Breast epithelium (tissue), 4 donors: ENCODE measurements around the gene HNRNPF. TPM values are rescaled to one million over a fixed set of nuclear protein-coding genes. Genes with fewer than 3 reads are reported as not detected.

ENCODE experiments used
- DNase-seq, 2 donors: peaks; one replicate each; pipeline ENCODE4 v3.0.0-alpha.2; 2019; ENCODE audit warnings: low spot score in 2 of 2
- H3K27ac ChIP-seq, 2 donors: fragments of 200-600 bp; sonication (generic) in 1 of 2; one replicate each; pipeline ENCODE4 v1.5.1; 2016 to 2019; ENCODE audit warnings: mild to moderate bottlenecking in 1 of 2
- H3K27me3 ChIP-seq, 2 donors: fragments of 200-600 bp; sonication (generic) in 1 of 2; one replicate each; pipeline versions ENCODE4 v1.5.1 to v1.6.0; 2017 to 2019; ENCODE audit warnings: control low read depth in 1 of 2, mild to moderate bottlenecking in 1 of 2
- H3K36me3 ChIP-seq: fragments of 200-600 bp; one replicate; pipeline ENCODE4 v1.5.1; 2019
- H3K4me1 ChIP-seq, 2 donors: fragments of 200-600 bp; sonication (generic); one replicate each; pipeline ENCODE4 v1.5.1; 2016 to 2019; ENCODE audit warnings: control low read depth in 1 of 2
- H3K4me3 ChIP-seq, 3 donors: fragments of 200-600 bp; sonication (generic); 1 replicate in 2 of 3; 2 replicates in 1 of 3; pipeline ENCODE4 v1.5.1; 2016 to 2019; ENCODE audit warnings: mild to moderate bottlenecking in 3 of 3, moderate library complexity in 2 of 3
- H3K9me3 ChIP-seq, 2 donors: fragments of 200-600 bp; sonication (generic) in 1 of 2; one replicate each; pipeline ENCODE4 v1.5.1; 2016 to 2019; ENCODE audit warnings: control low read depth in 1 of 2
- CTCF ChIP-seq, 3 donors: fragments of 450-650 bp; IDR thresholded peaks; one replicate each; pipeline ENCODE4 v1.5.1; 2016 to 2017; ENCODE audit warnings: antibody characterized with exemption in 3 of 3, mild to moderate bottlenecking in 3 of 3, moderate library complexity in 3 of 3
- POLR2A ChIP-seq: fragments of 450-650 bp; IDR thresholded peaks from one replicate; pipeline ENCODE4 v1.6.1; 2016; ENCODE audit warnings: antibody characterized with exemption, mild to moderate bottlenecking, moderate library complexity
- POLR2AphosphoS5 ChIP-seq, 3 donors: sonication (generic); formaldehyde crosslinking; IDR thresholded peaks; one replicate each; pipeline ENCODE4 v1.6.1; 2017; ENCODE audit warnings: antibody characterized with exemption in 3 of 3
- intact Hi-C: fragments of 100-400 bp; cut with DNase I; formaldehyde crosslinking; loops from one replicate; pipeline ENCODE4 v1.15.1; 2023; ENCODE audit warnings: low total_unique reads
- total RNA-seq, 3 donors: library from RNA; depleted of rRNA; stranded (reverse); fragments of >200 nt; gene quantifications; one replicate each; pipeline ENCODE4 v1.1.0, GENCODE V29; 2016

The HNRNPF gene
- total RNA-seq, 3 donors from 2014 or later = 175 to 213 (median 207) TPM

DNA sequence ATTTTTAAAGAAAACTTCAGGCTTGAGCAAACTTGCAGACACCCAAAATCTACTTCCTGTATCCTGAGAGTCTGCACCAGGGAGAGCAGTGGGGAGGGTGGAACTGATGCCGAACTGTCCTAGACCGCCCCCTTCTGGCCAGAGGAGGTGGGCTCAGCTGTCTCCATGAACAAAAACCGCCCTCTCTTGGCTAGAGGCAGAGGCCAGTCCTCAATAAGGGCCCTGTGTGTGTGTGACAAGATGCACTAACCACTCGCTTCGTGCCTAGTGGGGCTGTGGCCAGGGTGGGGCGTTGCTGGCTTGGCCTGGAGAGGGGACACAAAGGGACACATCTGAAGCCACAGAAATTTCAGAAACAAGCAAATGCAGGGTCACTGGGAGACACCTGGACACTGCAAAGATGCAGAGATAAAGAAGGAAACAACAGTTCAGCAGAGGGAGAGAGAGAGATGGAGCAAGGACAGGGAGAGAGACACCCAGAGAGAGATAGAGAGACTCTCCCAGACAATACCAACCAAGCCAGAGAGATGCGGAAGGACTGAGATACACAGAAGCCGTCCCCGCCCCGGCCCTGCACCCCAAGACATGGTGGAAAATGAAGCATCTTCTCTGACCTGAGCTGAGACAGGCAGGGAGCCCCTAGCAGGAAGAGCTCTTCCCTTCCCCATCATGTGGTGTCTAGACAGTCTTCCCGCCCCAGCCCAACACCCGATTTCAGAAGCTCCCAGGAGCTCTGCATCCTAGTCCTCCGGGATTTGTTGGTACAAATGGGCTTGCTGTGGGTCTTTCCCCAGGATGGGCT is 60.3 kb downstream of the HNRNPF start:
- Histone ChIP-seq H3K4me1 (no peaks in the 10 kb centered on the region), H3K4me3 (no peak overlapping the region), H3K27me3 (no peaks in the 10 kb centered on the region), H3K27ac (no peak overlapping the region), H3K36me3 (no peaks in the 10 kb centered on the region), H3K9me3 (no peaks in the 10 kb centered on the region)
- DNase-seq = peak; percentile 79 to 85
- intact Hi-C loops = loop anchor here (2.0 kb wide), 1 partner anchor 40 kb away; no protein-coding TSS in a partner anchor
- TF ChIP-seq CTCF (IDR thresholded peaks at IDR 0.05) (peak; percentile 78 to 84 (median 82)), POLR2A (no peak)

DNA sequence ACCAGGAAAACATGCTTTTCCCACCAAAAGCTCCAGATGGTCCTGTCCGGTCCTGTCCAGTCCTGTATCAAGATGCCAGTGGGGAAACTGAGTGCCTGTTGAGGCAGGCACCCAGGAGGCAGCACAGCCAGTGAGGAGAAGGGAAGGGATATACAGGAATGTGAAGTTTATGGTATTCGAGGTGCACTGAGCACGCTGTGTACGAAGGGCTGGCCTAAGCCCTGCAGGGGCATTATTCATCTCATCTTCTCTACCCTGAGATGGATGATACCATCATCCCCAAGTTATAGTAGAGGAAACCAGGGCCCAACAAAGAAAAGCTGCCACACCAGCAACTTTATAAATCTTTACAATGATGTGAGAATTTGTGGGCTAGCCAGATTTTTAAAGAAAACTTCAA is 61.0 kb downstream of the HNRNPF start:
- intact Hi-C loops = loop anchor here (2.0 kb wide), 1 partner anchor 39 kb away; no protein-coding TSS in a partner anchor
- Histone ChIP-seq H3K36me3 (no peaks in the 10 kb centered on the region), H3K27ac (no peak overlapping the region), H3K4me3 (no peak overlapping the region), H3K9me3 (no peaks in the 10 kb centered on the region), H3K27me3 (no peaks in the 10 kb centered on the region), H3K4me1 (no peaks in the 10 kb centered on the region)
- TF ChIP-seq POLR2A (no peak), POLR2AphosphoS5 (IDR thresholded peaks at IDR 0.05) (no peak), CTCF (IDR thresholded peaks at IDR 0.05) (no peak)
- DNase-seq = no peak

- TF ChIP-seq CTCF (IDR thresholded peaks at IDR 0.05) (no peak), POLR2AphosphoS5 (IDR thresholded peaks at IDR 0.05) (no peak), POLR2A (no peak)
- intact Hi-C loops = no loop called here
- DNase-seq = no peak
- Histone ChIP-seq H3K36me3 (no peaks in the 10 kb centered on the region), H3K9me3 (no peaks in the 10 kb centered on the region), H3K4me1 (no peaks in the 10 kb centered on the region), H3K27me3 (no peaks in the 10 kb centered on the region), H3K4me3 (no peak overlapping the region), H3K27ac (no peak overlapping the region)
These were observed 64.9 kb downstream of the HNRNPF start for GRCh38 chr10:43344051-43344450.

- H3K36me3 ChIP-seq = no peaks in the 10 kb centered on the region
- no peak for DNase-seq
- H3K4me3 ChIP-seq = no peak overlapping the region
- no peaks in the 10 kb centered on the region for H3K4me1 ChIP-seq
- TF ChIP-seq CTCF (IDR thresholded peaks at IDR 0.05) = no peak
- no peak for TF ChIP-seq POLR2AphosphoS5 (IDR thresholded peaks at IDR 0.05)
- TF ChIP-seq POLR2A = no peak
- intact Hi-C loops = no loop called here
- no peak overlapping the region for H3K27ac ChIP-seq
- no peaks in the 10 kb centered on the region for H3K9me3 ChIP-seq
- no peaks in the 10 kb centered on the region for H3K27me3 ChIP-seq
These were observed 65.9 kb downstream of the HNRNPF start for GRCh38 chr10:43343126-43343525.

GRCh38 chr10:43342279-43343125 is 66.5 kb downstream of the HNRNPF start:
- H3K9me3 ChIP-seq = no peaks in the 10 kb centered on the region
- intact Hi-C loops = no loop called here
- no peak overlapping the region for H3K4me3 ChIP-seq
- no peaks in the 10 kb centered on the region for H3K27me3 ChIP-seq
- H3K4me1 ChIP-seq = no peaks in the 10 kb centered on the region
- no peaks in the 10 kb centered on the region for H3K36me3 ChIP-seq
- TF ChIP-seq CTCF (IDR thresholded peaks at IDR 0.05) (no peak), POLR2AphosphoS5 (IDR thresholded peaks at IDR 0.05) (no peak), POLR2A (no peak)
- no peak overlapping the region for H3K27ac ChIP-seq
- DNase-seq = no peak
